GM12873 (cell line): ENCODE measurements around the gene IL1F10.

Experiments
- CTCF ChIP-seq: IDR thresholded peaks from 2 replicates; pipeline ENCODE4 v1.5.1; 2012; ENCODE audit warnings: low read depth, mild to moderate bottlenecking, moderate library complexity, low read length, control low read depth; ENCODE audit not compliant: insufficient read depth; ENCODE audit errors: missing control alignments

The IL1F10 gene

GRCh38 chr2:113068249-113068648 lies 479 bp downstream of the IL1F10 start:
- TF ChIP-seq CTCF = no peak

- TF ChIP-seq CTCF = no peak
Measured at GRCh38 chr2:113068706-113069485, 1.1 kb downstream of the IL1F10 start.

GRCh38 chr2:113069676-113070605 lies 2.2 kb downstream of the IL1F10 start:
- TF ChIP-seq CTCF = no peak

GRCh38 chr2:113070606-113070975 lies 2.8 kb downstream of the IL1F10 start:
- TF ChIP-seq CTCF = no peak

GRCh38 chr2:113072584-113072983 lies 4.8 kb downstream of the IL1F10 start:
- no peak for TF ChIP-seq CTCF

GRCh38 chr2:113073325-113073834 lies 5.6 kb downstream of the IL1F10 start:
- no peak for TF ChIP-seq CTCF

DNA sequence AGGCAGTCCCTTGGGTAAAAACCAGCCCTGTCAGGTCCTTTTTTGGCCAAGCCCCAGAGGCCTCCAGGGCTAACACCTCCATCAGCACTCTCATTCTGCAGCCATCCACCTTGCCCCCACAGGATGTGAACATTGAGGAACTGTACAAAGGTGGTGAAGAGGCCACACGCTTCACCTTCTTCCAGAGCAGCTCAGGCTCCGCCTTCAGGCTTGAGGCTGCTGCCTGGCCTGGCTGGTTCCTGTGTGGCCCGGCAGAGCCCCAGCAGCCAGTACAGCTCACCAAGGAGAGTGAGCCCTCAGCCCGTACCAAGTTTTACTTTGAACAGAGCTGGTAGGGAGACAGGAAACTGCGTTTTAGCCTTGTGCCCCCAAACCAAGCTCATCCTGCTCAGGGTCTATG lies 7.3 kb downstream of the IL1F10 start:
- no peak for TF ChIP-seq CTCF
